Adipocyte (in vitro differentiated cells): Measurements from ENCODE around the gene ADGRB3.
"Not testable (repeated sequence)": the region's sequence is repeated elsewhere in the genome, so short reads cannot be mapped to it uniquely, and the experiment has no call there.

ENCODE experiments used
- DNase-seq: peaks from one replicate; pipeline ENCODE4 v3.0.0-alpha.2; 2015; ENCODE audit warnings: low read depth
- H3K27me3 ChIP-seq: replicated peaks from 2 replicates; pipeline ENCODE4 v1.7.0; 2013; ENCODE audit warnings: mild to moderate bottlenecking, low read length, moderate library complexity; ENCODE audit not compliant: control insufficient read depth, insufficient read depth
- H3K36me3 ChIP-seq: 2 replicates; pipeline ENCODE4 v1.7.0; 2013; ENCODE audit warnings: low read length, mild to moderate bottlenecking, moderate library complexity; ENCODE audit not compliant: control insufficient read depth, insufficient read depth, severe bottlenecking
- H3K4me1 ChIP-seq: 2 replicates; pipeline ENCODE4 v1.7.0; 2013; ENCODE audit warnings: mild to moderate bottlenecking, low read length, moderate library complexity; ENCODE audit not compliant: control insufficient read depth, insufficient read depth
- H3K4me3 ChIP-seq: 2 replicates; pipeline ENCODE4 v1.7.0; 2013; ENCODE audit warnings: mild to moderate bottlenecking, low read length, moderate library complexity
- H3K9ac ChIP-seq: 2 replicates; pipeline ENCODE4 v1.7.0; 2013; ENCODE audit warnings: mild to moderate bottlenecking, low read length, moderate library complexity
- H3K9me3 ChIP-seq: 2 replicates; pipeline ENCODE4 v1.7.0; 2013; ENCODE audit warnings: mild to moderate bottlenecking, low read length, moderate library complexity; ENCODE audit not compliant: control insufficient read depth

Gene ADGRB3

DNA sequence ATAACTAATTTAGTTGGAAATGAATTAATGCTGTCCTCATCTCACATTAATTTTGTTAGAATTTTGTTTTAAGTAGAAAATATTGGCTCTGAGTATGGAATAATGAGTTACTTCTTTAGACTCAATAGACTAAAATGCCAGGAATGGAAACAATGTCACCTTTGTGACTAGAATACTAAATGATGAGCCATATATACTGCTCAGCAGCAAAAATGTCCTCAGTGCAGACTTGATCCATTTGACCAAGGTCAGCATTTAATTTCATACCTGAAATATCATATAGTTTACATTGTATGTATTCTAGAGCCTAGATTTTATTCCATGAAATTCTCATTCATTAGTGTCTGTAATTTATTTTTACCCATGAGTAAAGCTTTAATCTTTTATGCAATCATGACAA lies 217.7 kb downstream of the ADGRB3 start:
- Histone ChIP-seq H3K9me3 (no peaks in the 10 kb centered on the region), H3K4me3 (no peak overlapping the region), H3K4me1 (no peaks in the 10 kb centered on the region), H3K36me3 (no peaks in the 10 kb centered on the region), H3K9ac (no peak overlapping the region), H3K27me3 (no peaks in the 10 kb centered on the region)
- no peak for DNase-seq

DNA sequence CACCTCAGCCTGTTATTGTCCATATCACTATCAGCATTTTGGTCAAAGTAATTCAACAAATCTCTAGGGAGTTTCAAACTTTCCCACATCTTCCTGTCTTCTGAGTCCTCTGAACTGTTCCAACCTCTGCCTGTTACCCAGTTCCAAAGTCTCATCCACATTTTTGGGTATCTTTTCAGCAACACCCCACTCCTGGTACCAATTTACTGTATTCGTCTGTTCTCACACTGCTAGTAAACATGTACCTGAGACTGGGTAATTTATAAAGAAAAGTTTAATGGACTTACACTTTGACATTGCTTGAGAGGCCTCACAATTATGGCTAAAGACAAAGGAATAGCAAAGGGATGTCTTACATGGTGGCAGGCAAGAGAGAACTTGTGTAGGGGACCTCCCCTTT lies 224.2 kb downstream of the ADGRB3 start:
- H3K36me3 ChIP-seq: no peaks in the 10 kb centered on the region
- DNase-seq: no peak
- H3K4me1 ChIP-seq: no peaks in the 10 kb centered on the region
- no peaks in the 10 kb centered on the region for H3K27me3 ChIP-seq
- peaks cover 10% of the 10 kb centered on the region for H3K9me3 ChIP-seq
- no peak overlapping the region for H3K9ac ChIP-seq
- no peak overlapping the region for H3K4me3 ChIP-seq

DNA sequence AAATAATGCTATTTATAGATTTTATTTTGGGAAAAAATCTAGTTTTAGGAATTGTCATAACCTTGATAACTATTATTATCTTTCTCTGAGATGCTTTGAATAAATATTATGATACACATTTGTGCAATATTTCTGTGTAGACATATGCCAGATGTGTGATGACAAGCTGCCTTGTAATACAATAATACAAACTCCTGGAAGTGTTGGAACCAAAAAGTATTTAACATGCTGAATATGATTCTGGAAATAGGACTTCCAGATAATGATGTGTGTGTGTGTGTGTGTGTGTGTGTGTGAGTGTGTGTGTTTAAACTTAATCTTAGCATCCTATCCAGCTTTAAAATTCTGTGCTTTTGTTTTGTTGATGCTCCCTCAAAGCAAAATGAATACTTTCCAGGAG lies 233.6 kb downstream of the ADGRB3 start:
- no peaks in the 10 kb centered on the region for H3K27me3 ChIP-seq
- H3K4me1 ChIP-seq: no peaks in the 10 kb centered on the region
- DNase-seq: no peak
- no peak overlapping the region for H3K4me3 ChIP-seq
- no peaks in the 10 kb centered on the region for H3K36me3 ChIP-seq
- no peak overlapping the region for H3K9ac ChIP-seq
- peaks cover 6% of the 10 kb centered on the region for H3K9me3 ChIP-seq

DNA sequence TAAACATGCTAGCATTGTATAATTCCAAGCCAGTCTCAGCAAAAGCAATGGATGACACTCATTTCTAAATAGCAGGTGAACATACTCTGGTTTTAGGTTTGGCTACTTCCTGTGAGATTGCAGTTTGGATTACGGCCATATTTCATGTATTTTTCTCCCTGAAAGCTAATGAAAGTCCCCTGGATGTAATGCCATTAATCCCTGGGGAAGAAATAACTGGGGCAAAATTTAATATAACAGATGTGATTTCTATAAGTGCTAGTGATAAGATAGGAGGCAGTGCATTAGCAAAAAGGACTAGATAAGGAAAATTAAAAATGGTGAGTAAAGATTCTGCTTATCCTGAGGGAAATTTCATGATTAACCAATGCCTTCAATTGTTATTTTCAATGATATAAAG lies 238.2 kb downstream of the ADGRB3 start:
- H3K4me1 ChIP-seq: no peaks in the 10 kb centered on the region
- H3K36me3 ChIP-seq: no peaks in the 10 kb centered on the region
- H3K27me3 ChIP-seq: no peaks in the 10 kb centered on the region
- H3K9ac ChIP-seq: no peak overlapping the region
- no peak overlapping the region for H3K4me3 ChIP-seq
- H3K9me3 ChIP-seq: no peaks in the 10 kb centered on the region
- no peak for DNase-seq

GRCh38 chr6:68874747-68875146 lies 239.7 kb downstream of the ADGRB3 start:
- Histone ChIP-seq H3K9me3 (no peaks in the 10 kb centered on the region), H3K9ac (no peak overlapping the region), H3K4me1 (no peaks in the 10 kb centered on the region), H3K27me3 (no peaks in the 10 kb centered on the region), H3K36me3 (no peaks in the 10 kb centered on the region), H3K4me3 (no peak overlapping the region)
- DNase-seq: no peak

DNA sequence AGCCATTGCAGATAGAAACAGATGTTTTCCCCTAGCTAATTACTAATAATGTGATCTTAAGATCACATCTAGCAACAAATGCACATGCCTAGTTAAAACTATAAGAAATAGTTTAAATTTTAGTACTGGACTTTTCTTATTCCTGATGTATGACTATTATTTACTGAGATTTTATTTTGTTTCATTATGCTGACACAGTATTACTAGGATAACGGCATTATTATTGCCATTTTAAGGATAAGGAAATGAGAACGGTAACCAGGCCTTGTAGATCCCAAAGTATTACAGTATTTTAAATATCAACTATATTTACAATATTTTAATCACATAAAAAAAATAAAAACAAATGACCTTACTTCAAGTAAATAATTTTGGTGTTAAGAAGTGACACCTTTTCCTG lies 240.3 kb downstream of the ADGRB3 start:
- Histone ChIP-seq H3K4me1 (no peaks in the 10 kb centered on the region), H3K4me3 (no peak overlapping the region), H3K27me3 (no peaks in the 10 kb centered on the region), H3K9me3 (no peaks in the 10 kb centered on the region), H3K36me3 (no peaks in the 10 kb centered on the region), H3K9ac (no peak overlapping the region)
- no peak for DNase-seq

GRCh38 chr6:68876792-68877493 lies 241.9 kb downstream of the ADGRB3 start:
- Histone ChIP-seq H3K9ac (no peak overlapping the region), H3K4me1 (no peaks in the 10 kb centered on the region), H3K36me3 (no peaks in the 10 kb centered on the region), H3K4me3 (no peak overlapping the region), H3K27me3 (no peaks in the 10 kb centered on the region), H3K9me3 (no peaks in the 10 kb centered on the region)
- peak; percentile 62 for DNase-seq

DNA sequence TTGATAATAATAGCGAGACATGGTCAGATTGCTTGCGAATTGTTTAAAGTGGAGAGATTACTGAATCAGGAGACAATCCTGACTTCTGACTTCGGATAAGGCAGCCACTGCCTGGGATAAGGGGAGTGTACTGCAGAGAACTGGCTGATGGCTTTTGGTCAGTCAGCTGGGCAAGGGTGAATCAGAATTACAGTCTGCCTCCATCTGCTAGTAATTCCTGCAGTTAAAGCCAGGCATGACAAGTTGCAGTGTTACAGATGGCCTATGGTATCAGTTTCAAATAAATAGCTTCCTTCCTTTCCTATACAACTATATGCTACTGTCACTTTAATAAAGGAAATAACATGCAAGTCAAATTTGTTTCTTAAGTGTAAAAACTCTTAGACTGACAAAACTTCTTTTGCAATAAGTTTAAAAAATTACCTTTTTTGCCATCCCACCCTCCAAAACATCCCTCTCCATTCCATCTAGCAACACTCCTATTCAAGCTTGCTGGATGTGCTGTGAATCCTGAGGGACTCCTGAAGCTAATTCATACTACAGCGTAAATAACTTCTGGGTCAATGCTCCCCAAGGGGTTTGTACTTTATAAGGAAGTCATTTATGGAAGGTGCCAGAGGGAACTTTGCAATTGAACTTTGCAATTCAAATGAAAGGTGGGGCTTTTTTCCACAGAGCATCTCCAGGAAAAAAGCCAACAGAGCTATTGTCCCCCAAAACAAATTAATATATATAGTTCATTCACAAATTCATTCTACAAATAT lies 245.2 kb downstream of the ADGRB3 start:
- H3K36me3 ChIP-seq: no peaks in the 10 kb centered on the region
- no peaks in the 10 kb centered on the region for H3K4me1 ChIP-seq
- no peak overlapping the region for H3K9ac ChIP-seq
- no peaks in the 10 kb centered on the region for H3K9me3 ChIP-seq
- no peak overlapping the region for H3K4me3 ChIP-seq
- H3K27me3 ChIP-seq: peaks cover 3% of the 10 kb centered on the region
- DNase-seq: no peak

GRCh38 chr6:68883325-68883724 lies 248.2 kb downstream of the ADGRB3 start:
- not testable (repeated sequence) for H3K4me3 ChIP-seq, H3K9ac ChIP-seq, H3K36me3 ChIP-seq, H3K9me3 ChIP-seq, DNase-seq, H3K4me1 ChIP-seq, H3K27me3 ChIP-seq

GRCh38 chr6:68891419-68891818 lies 256.3 kb downstream of the ADGRB3 start:
- H3K27me3 ChIP-seq: no peaks in the 10 kb centered on the region
- H3K4me3 ChIP-seq: no peak overlapping the region
- H3K9ac ChIP-seq: no peak overlapping the region
- H3K9me3 ChIP-seq: no peaks in the 10 kb centered on the region
- H3K36me3 ChIP-seq: no peaks in the 10 kb centered on the region
- no peak for DNase-seq
- no peaks in the 10 kb centered on the region for H3K4me1 ChIP-seq

- H3K36me3 ChIP-seq: no peaks in the 10 kb centered on the region
- no peak for DNase-seq
- H3K9me3 ChIP-seq: no peaks in the 10 kb centered on the region
Measured at GRCh38 chr6:68892452-68892851, 257.4 kb downstream of the ADGRB3 start.

More at GRCh38 chr6:68892452-68892851, 257.4 kb downstream of the ADGRB3 start:
- Histone ChIP-seq H3K4me3 (no peak overlapping the region), H3K4me1 (no peaks in the 10 kb centered on the region), H3K27me3 (no peaks in the 10 kb centered on the region), H3K9ac (no peak overlapping the region)
